Activated naive CD8-positive, alpha-beta T cell (primary cell): Measurements from ENCODE around the gene VENTX.

Experiments
- H3K27ac Mint-ChIP-seq: one replicate; pipeline ENCODE4 v1.8.0; 2021; ENCODE audit warnings: mixed read lengths
- H3K27me3 Mint-ChIP-seq: one replicate; pipeline ENCODE4 v1.8.0; 2021; ENCODE audit warnings: mixed read lengths
- H3K36me3 Mint-ChIP-seq: one replicate; pipeline ENCODE4 v1.8.0; 2021; ENCODE audit warnings: mixed read lengths
- H3K4me1 Mint-ChIP-seq: one replicate; pipeline ENCODE4 v1.8.0; 2021; ENCODE audit warnings: low read depth, mixed read lengths
- H3K4me3 Mint-ChIP-seq: one replicate; pipeline ENCODE4 v1.8.0; 2021; ENCODE audit warnings: mild to moderate bottlenecking, mixed read lengths
- H3K9me3 Mint-ChIP-seq: one replicate; pipeline ENCODE4 v1.8.0; 2021; ENCODE audit warnings: low read depth, mixed read lengths

VENTX gene

GRCh38 chr10:133272301-133272963, 34.8 kb downstream of the VENTX start:
- H3K4me1 Mint-ChIP-seq = peaks cover 6% of the 10 kb centered on the region
- H3K27ac Mint-ChIP-seq = no peak overlapping the region
- no peak overlapping the region for H3K4me3 Mint-ChIP-seq
- no peaks in the 10 kb centered on the region for H3K27me3 Mint-ChIP-seq
- no peaks in the 10 kb centered on the region for H3K36me3 Mint-ChIP-seq
- H3K9me3 Mint-ChIP-seq = no peaks in the 10 kb centered on the region

GRCh38 chr10:133272964-133273420, 35.3 kb downstream of the VENTX start:
- Mint-ChIP-seq H3K27ac (no peak overlapping the region), H3K9me3 (no peaks in the 10 kb centered on the region), H3K4me1 (peaks cover 9% of the 10 kb centered on the region), H3K4me3 (no peak overlapping the region), H3K27me3 (no peaks in the 10 kb centered on the region), H3K36me3 (no peaks in the 10 kb centered on the region)

- H3K4me3 Mint-ChIP-seq = no peak overlapping the region
- H3K9me3 Mint-ChIP-seq = no peaks in the 10 kb centered on the region
- H3K27ac Mint-ChIP-seq = no peak overlapping the region
- H3K36me3 Mint-ChIP-seq = no peaks in the 10 kb centered on the region
- H3K4me1 Mint-ChIP-seq = peaks cover 16% of the 10 kb centered on the region
- H3K27me3 Mint-ChIP-seq = no peaks in the 10 kb centered on the region
Observed at GRCh38 chr10:133273534-133274143, 36.0 kb downstream of the VENTX start.

- H3K27me3 Mint-ChIP-seq = no peaks in the 10 kb centered on the region
- H3K27ac Mint-ChIP-seq = peak overlapping the region; percentile 70
- no peaks in the 10 kb centered on the region for H3K36me3 Mint-ChIP-seq
- H3K9me3 Mint-ChIP-seq = no peaks in the 10 kb centered on the region
- peak overlapping the region; percentile 88 for H3K4me3 Mint-ChIP-seq
- H3K4me1 Mint-ChIP-seq = peaks cover 17% of the 10 kb centered on the region
Observed at GRCh38 chr10:133274751-133275683, 37.4 kb downstream of the VENTX start.

GRCh38 chr10:133275684-133276092, 38.0 kb downstream of the VENTX start:
- Mint-ChIP-seq H3K9me3 (no peaks in the 10 kb centered on the region), H3K36me3 (no peaks in the 10 kb centered on the region), H3K27ac (peak overlapping the region; percentile 66), H3K4me1 (peaks cover 17% of the 10 kb centered on the region), H3K27me3 (no peaks in the 10 kb centered on the region), H3K4me3 (peak overlapping the region; percentile 88)

- H3K27me3 Mint-ChIP-seq = no peaks in the 10 kb centered on the region
- peaks cover 17% of the 10 kb centered on the region for H3K4me1 Mint-ChIP-seq
- no peaks in the 10 kb centered on the region for H3K9me3 Mint-ChIP-seq
- H3K27ac Mint-ChIP-seq = peak overlapping the region; percentile 66
- no peaks in the 10 kb centered on the region for H3K36me3 Mint-ChIP-seq
- peak overlapping the region; percentile 88 for H3K4me3 Mint-ChIP-seq
Observed at GRCh38 chr10:133276100-133276434, 38.4 kb downstream of the VENTX start.

- peak within 1 kb of the TSS; percentile 66 for H3K27ac Mint-ChIP-seq
- H3K4me3 Mint-ChIP-seq = peak within 1 kb of the TSS; percentile 88
- H3K27me3 Mint-ChIP-seq = no peaks in the 10 kb centered on the region
- peaks cover 17% of the 10 kb centered on the region for H3K4me1 Mint-ChIP-seq
- no peaks in the 10 kb centered on the region for H3K9me3 Mint-ChIP-seq
- no peaks in the 10 kb centered on the region for H3K36me3 Mint-ChIP-seq
Observed at GRCh38 chr10:133276435-133277201, 39.0 kb downstream of the VENTX start, which contains the start of gene ADAM8. Gene ADAM8 (minus strand): TSS chr10:133276868. CDS start chr10:133276817, 51 bp downstream.

GRCh38 chr10:133277277-133277992, 39.8 kb downstream of the VENTX start:
- H3K9me3 Mint-ChIP-seq = no peaks in the 10 kb centered on the region
- no peaks in the 10 kb centered on the region for H3K27me3 Mint-ChIP-seq
- H3K36me3 Mint-ChIP-seq = no peaks in the 10 kb centered on the region
- H3K27ac Mint-ChIP-seq = no peak overlapping the region
- H3K4me3 Mint-ChIP-seq = peak overlapping the region; percentile 46
- peaks cover 17% of the 10 kb centered on the region for H3K4me1 Mint-ChIP-seq

GRCh38 chr10:133277993-133278576, 40.4 kb downstream of the VENTX start:
- no peaks in the 10 kb centered on the region for H3K9me3 Mint-ChIP-seq
- H3K27me3 Mint-ChIP-seq = no peaks in the 10 kb centered on the region
- H3K4me3 Mint-ChIP-seq = peak overlapping the region; percentile 63
- H3K27ac Mint-ChIP-seq = peak overlapping the region; percentile 50
- H3K36me3 Mint-ChIP-seq = no peaks in the 10 kb centered on the region
- peaks cover 17% of the 10 kb centered on the region for H3K4me1 Mint-ChIP-seq

GRCh38 chr10:133278577-133279265, 41.1 kb downstream of the VENTX start:
- H3K27me3 Mint-ChIP-seq = no peaks in the 10 kb centered on the region
- peaks cover 17% of the 10 kb centered on the region for H3K4me1 Mint-ChIP-seq
- no peaks in the 10 kb centered on the region for H3K9me3 Mint-ChIP-seq
- H3K4me3 Mint-ChIP-seq = peak overlapping the region; percentile 63
- H3K27ac Mint-ChIP-seq = peak overlapping the region; percentile 50
- no peaks in the 10 kb centered on the region for H3K36me3 Mint-ChIP-seq

GRCh38 chr10:133279326-133280226, 41.9 kb downstream of the VENTX start:
- Mint-ChIP-seq H3K9me3 (no peaks in the 10 kb centered on the region), H3K27me3 (no peaks in the 10 kb centered on the region), H3K4me1 (peaks cover 17% of the 10 kb centered on the region), H3K27ac (no peak overlapping the region), H3K36me3 (no peaks in the 10 kb centered on the region), H3K4me3 (no peak overlapping the region)

GRCh38 chr10:133280391-133281059, 42.9 kb downstream of the VENTX start:
- H3K27ac Mint-ChIP-seq = no peak overlapping the region

More at GRCh38 chr10:133280391-133281059, 42.9 kb downstream of the VENTX start:
- Mint-ChIP-seq H3K4me1 (peaks cover 16% of the 10 kb centered on the region), H3K27me3 (no peaks in the 10 kb centered on the region), H3K9me3 (no peaks in the 10 kb centered on the region), H3K4me3 (no peak overlapping the region), H3K36me3 (no peaks in the 10 kb centered on the region)
